HG03439 (cell line): ENCODE results near the gene MAP3K15.

Source experiments
- ATAC-seq: cut with Tn5 transposase; IDR thresholded peaks from one replicate; pipeline ENCODE4 v1.9.1; 2021; ENCODE audit warnings: mild to moderate bottlenecking, moderate library complexity; ENCODE audit not compliant: unreplicated experiment

The MAP3K15 gene

GRCh38 chrX:19514791-19515614 is at the start of gene MAP3K15:
TSS of gene MAP3K15 (minus strand) at chrX:19515508. CDS start at chrX:19515261, 247 bp downstream.
- no peak for ATAC-seq

DNA sequence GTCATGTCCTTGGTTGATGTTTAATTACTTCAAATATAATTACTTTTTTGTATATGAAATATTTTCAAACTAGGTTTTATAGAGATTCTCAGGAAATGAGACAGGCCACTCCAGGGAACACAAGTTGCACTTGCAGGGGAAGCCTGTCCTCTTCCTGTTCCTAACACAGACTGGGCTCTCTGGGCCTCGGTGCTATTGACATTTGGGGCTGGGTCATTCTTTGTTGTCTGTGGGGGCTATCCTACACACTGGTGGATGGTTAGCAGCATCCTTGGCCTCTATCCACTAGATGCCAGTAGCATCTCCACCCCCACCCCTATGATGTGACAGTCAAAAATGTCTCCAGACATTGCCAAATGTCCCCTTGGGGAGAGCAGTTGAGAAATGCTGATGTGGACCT is 49.3 kb upstream of the MAP3K15 start:
- ATAC-seq = no peak

GRCh38 chrX:19563746-19564145 is 48.4 kb upstream of the MAP3K15 start:
- no peak for ATAC-seq

GRCh38 chrX:19563327-19563726 is 48.0 kb upstream of the MAP3K15 start:
- no peak for ATAC-seq

- ATAC-seq = no peak
Observed at GRCh38 chrX:19560611-19561010, 45.3 kb upstream of the MAP3K15 start.

DNA sequence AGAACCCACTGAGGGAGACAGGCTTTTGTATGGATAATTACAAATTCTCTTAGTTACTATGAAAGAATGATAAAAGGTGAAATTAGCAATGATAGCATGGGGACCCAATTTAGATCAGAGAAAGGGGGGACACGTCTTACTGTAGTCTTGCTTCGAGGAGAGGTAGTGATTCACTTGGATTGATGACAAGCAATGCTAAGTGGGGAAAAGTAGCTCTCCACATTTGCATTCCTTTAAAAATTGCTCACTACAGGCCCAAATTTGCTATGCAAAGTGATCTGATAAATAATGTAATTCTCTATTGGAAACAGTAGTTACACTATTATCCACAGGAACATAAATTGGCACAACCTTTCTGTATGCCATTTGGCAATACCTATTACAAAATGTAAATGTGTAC is 42.5 kb upstream of the MAP3K15 start:
- ATAC-seq = no peak

- no peak for ATAC-seq
Observed at GRCh38 chrX:19556202-19556601, 40.9 kb upstream of the MAP3K15 start.

DNA sequence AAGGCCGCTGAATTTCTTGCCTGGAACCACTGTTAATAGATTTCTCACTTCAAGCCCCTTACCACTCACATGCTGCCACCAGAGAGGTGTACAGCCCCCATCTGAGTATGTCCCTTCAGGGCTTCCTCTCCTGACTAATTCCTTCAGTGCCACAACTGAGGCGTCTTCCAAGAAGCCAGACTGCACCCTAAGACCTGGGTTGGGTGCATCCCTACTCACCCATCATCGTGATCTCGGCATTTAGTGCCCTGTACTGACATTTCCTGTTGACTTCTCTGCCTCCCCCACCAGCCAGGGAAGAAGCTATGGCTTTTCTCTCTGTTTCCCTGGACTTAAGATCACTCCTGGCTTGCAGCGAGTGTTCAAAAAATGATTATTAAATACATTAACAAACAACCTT is 40.4 kb upstream of the MAP3K15 start:
- no peak for ATAC-seq

GRCh38 chrX:19555236-19555635 is 39.9 kb upstream of the MAP3K15 start:
- no peak for ATAC-seq

DNA sequence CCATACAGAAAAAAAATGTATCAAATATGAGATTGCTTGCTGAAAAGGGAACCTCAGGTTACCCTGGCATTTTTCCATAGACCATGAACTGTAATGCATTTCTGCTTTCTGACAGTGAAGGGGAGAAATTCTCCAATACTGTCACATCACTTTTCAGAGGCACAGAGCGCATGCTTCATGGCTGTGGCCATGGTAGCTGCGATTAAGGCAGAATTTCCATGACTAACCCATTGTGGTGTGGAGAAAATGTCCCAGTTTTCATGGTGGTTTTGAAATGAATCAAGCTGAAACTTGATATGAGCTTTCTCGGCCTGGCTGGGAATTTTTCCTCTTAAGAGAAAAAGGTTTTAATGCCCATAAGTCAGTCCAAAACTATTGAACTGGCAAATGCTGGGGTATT is 39.5 kb upstream of the MAP3K15 start:
- ATAC-seq = no peak

- no peak for ATAC-seq
Observed at GRCh38 chrX:19552793-19553192, 37.5 kb upstream of the MAP3K15 start.

- no peak for ATAC-seq
Observed at GRCh38 chrX:19549838-19550237, 34.5 kb upstream of the MAP3K15 start.

DNA sequence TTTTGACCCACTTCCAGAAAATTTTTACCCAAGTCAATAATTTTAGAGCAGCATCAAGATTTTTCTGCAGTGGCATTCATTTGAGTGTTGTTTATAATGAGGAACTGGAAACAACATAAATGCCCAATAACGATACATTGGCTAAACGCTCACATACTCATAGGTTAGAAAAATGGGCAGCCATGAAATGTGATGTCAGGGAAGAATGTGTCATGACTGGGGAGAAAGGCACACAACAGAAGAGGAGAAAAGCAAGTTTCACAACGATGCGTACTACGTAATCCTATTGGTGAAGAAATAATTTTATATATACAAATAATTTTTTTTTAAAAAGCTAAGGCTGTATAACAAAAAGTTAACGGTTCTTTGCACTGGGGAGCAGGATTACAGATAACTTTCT is 33.6 kb upstream of the MAP3K15 start:
- no peak for ATAC-seq

DNA sequence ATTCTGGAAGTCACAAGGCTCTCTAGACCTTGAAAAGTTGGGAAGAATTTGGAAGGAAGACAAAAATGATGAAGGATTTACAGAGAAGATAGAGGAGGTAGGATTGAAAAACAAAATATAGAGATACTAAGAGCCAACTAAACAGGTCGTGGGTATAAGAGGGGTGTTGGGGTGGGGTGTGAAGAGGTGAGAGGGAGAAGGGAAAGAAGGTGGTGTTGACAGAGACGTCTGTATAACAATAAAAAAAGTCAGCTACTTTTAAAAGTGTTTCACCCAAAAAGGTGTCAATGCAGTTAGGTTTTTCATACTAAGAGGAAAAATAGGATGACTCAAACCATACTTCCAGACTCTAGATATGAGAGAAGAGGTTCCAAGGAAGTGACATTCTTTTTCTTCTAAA is 33.0 kb upstream of the MAP3K15 start:
- no peak for ATAC-seq

DNA sequence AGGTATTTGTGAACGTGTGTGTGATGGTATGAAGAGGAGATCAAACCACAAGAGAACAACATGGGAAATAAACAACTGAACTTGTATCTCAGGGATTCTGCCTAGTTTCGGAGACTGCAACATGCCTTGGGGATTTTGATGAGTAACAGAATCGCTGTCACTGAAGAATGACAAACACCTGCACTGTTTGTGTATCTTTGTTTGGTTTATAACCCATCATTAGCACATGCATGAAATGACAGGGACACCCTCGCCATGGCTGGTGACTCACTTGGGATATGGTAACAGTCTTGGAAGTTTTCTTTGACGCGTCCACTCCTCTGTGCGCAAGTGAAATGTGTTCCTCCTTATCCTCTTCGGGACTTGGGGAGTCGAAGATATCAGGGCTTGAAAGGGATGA is 30.3 kb upstream of the MAP3K15 start:
- ATAC-seq = no peak

DNA sequence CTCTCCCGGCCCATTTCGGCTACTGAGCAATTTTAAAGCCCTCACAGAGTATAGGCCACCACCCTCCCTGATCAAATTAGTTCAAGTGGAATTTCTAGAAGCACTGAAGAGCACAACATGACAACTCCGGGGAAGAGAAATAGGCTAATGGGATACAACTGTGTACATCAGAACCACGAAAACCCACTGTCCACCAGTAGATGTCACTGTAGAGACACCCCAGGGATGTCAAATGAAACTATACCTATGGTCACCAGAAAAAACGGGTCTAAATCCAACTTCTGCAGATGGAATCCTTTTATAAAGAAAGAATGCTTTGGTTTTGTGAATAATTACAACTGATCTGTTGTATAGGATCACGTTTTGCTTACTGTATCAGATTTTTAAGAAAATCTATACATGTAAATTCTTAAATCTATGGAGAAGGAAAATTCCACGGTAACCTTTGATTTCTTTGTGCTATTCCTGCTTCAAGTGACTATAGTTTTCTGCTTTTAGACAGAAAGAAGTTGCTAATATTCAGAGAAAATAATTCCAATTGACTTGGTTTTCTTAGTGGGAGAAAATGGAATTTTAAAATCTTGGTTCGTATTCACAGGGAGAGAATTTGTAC is 29.5 kb upstream of the MAP3K15 start:
- no peak for ATAC-seq

DNA sequence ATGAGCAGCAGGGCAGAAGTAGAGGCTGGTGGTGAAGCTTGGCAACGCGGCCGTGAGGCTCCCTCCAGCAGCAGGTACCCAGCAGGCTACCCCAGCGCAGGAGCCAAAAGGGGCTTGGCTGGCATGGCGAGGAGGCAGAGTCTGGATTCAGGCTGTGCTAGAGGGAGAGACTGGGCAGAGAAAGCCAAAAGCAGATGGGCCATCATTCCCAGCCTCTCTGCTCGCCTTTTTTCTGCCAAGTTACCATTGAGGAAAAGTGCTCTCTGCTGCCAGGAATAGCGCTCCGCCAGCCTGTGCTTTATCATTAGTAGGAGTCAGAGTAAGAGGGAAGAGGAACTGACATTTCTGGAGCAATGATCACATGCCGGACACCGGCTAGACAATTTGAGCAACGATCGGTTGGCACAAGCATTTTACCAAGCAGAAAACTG is 28.7 kb upstream of the MAP3K15 start:
- ATAC-seq = no peak

- no peak for ATAC-seq
Observed at GRCh38 chrX:19543020-19543715, 27.9 kb upstream of the MAP3K15 start.

DNA sequence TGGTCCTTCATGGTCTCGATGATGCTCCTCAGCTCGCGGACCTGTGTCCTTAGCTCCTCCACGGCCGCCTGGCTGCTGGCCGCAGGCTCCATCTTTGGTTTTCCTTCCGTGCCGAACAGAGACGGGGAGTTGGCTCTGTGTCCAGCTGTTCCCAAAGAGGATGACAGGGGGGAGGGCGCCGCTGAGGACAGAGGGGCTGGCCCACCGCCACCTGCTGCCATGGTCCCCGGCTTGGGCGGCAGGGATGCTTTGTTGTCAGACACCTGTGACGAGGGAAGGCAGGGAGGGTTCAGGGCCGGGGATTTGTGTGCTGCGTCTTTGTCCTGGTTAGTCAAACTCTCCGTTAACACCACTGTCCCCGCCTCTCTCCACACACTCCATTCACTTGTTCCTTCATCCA is 26.6 kb upstream of the MAP3K15 start:
- ATAC-seq = no peak

DNA sequence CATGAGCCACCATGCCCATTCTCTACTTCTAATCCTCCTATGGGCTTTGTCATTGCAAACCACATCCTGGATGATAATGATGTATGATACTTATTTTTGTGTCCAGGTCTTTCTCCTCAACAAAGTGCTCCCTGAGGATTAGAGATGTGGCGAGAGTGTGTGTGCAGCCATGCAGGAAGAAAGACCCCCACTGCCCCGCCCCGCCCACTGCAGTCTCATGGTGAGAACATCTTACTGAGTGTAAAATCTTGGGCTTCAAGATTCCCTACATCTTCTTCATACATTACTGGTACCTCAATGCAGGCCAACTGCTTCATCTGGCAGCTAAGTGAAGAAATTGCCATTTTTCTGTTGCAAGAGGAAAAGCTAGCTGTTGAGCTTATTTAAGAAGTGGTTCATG is 25.9 kb upstream of the MAP3K15 start:
- ATAC-seq = no peak

DNA sequence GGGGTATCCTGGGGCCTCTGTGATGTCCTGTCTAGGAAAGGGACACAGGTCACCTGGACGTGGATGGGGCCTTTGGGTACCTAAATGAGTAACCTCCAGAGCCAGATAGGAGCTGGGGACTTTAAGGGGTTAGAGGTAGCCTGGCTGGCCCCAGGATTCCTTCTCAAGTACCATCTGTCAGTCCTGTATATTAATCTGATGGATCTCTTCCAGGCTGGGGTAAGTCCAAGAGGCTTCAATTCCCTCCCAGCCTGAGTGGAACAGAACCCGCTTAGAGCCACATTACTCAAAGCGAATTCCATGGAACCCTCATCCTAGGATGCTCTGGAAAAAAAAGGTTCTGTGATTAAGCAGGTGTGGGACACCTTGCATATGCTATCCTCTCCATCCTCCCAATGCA is 24.8 kb upstream of the MAP3K15 start:
- ATAC-seq = no peak

DNA sequence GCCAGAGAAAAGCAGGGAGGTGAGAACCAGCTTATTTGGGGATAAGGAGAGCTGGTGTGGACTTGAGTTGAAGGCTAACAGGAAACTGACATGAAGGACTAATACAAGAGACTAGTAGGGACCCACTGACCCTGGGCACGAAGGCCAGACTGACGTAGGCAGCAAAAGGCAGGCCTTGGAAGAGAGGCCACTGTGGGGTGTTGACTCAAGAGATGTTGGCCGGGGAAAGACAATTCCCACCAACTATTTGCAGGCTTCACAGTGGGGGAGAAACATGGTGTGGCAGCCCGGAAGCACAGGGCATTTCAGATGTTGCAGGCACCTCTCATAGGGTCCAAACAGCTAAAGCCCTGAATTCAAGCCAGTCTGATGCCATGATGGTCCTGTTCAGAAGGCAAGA is 24.4 kb upstream of the MAP3K15 start:
- no peak for ATAC-seq
